ENCODE results near the gene C5orf46.

C5orf46 gene

GRCh38 chr5:147887026-147887627, 19.2 kb downstream of the C5orf46 start:
- DNase-seq (ENCODE audit: low read depth): no peak
- H3K4me3 ChIP-seq (ENCODE audit: control insufficient read depth, low read depth, low read length): no peak overlapping the region
- peak; percentile 64 for TF ChIP-seq CTCF (IDR thresholded peaks at IDR 0.05; ENCODE audit: control insufficient read depth, insufficient read depth, low read depth, low read length, missing control alignments)

- TF ChIP-seq CTCF (IDR thresholded peaks at IDR 0.05; ENCODE audit: control insufficient read depth, insufficient read depth, low read depth, low read length, missing control alignments): no peak
- DNase-seq (ENCODE audit: low read depth): no peak
- H3K4me3 ChIP-seq (ENCODE audit: control insufficient read depth, low read depth, low read length): no peak overlapping the region
These were observed 23.6 kb downstream of the C5orf46 start for GRCh38 chr5:147882586-147883313.

GRCh38 chr5:147880487-147880886, 25.9 kb downstream of the C5orf46 start:
- no peak for DNase-seq (ENCODE audit: low read depth)
- H3K4me3 ChIP-seq (ENCODE audit: control insufficient read depth, low read depth, low read length): no peak overlapping the region
- no peak for TF ChIP-seq CTCF (IDR thresholded peaks at IDR 0.05; ENCODE audit: control insufficient read depth, insufficient read depth, low read depth, low read length, missing control alignments)

GRCh38 chr5:147879784-147880183, 26.6 kb downstream of the C5orf46 start:
- DNase-seq (ENCODE audit: low read depth): no peak

GRCh38 chr5:147878066-147878759, 28.1 kb downstream of the C5orf46 start, which contains the start of gene SCGB3A2:
Gene SCGB3A2, plus strand, starts transcription at chr5:147878711. Its CDS starts 93 bp downstream, at chr5:147878804.
- no peak for DNase-seq (ENCODE audit: low read depth)
- H3K4me3 ChIP-seq (ENCODE audit: control insufficient read depth, low read depth, low read length): no peak within 1 kb of the TSS
- TF ChIP-seq CTCF (IDR thresholded peaks at IDR 0.05; ENCODE audit: control insufficient read depth, insufficient read depth, low read depth, low read length, missing control alignments): no peak

More at GRCh38 chr5:147879784-147880183, 26.6 kb downstream of the C5orf46 start:
- no peak for TF ChIP-seq CTCF (IDR thresholded peaks at IDR 0.05; ENCODE audit: control insufficient read depth, insufficient read depth, low read depth, low read length, missing control alignments)
- H3K4me3 ChIP-seq (ENCODE audit: control insufficient read depth, low read depth, low read length): no peak overlapping the region

GRCh38 chr5:147876626-147877025, 29.7 kb downstream of the C5orf46 start:
- no peak for TF ChIP-seq CTCF (IDR thresholded peaks at IDR 0.05; ENCODE audit: control insufficient read depth, insufficient read depth, low read depth, low read length, missing control alignments)
- H3K4me3 ChIP-seq (ENCODE audit: control insufficient read depth, low read depth, low read length): no peak overlapping the region
- no peak for DNase-seq (ENCODE audit: low read depth)
